GM18499 (cell line): ENCODE results near the gene ZBBX.
A peak's percentile ranks its signal among the peaks of the same experiment; 100 is the strongest.
"Not testable (repeated sequence)": the region's sequence is repeated elsewhere in the genome, so short reads cannot be mapped to it uniquely, and the experiment has no call there.

Experiments
- ATAC-seq: cut with Tn5 transposase; IDR thresholded peaks from one replicate; pipeline ENCODE4 v1.9.1; 2021; ENCODE audit warnings: moderate number of reproducible peaks; ENCODE audit not compliant: insufficient read depth, unreplicated experiment

Gene ZBBX, protein sequence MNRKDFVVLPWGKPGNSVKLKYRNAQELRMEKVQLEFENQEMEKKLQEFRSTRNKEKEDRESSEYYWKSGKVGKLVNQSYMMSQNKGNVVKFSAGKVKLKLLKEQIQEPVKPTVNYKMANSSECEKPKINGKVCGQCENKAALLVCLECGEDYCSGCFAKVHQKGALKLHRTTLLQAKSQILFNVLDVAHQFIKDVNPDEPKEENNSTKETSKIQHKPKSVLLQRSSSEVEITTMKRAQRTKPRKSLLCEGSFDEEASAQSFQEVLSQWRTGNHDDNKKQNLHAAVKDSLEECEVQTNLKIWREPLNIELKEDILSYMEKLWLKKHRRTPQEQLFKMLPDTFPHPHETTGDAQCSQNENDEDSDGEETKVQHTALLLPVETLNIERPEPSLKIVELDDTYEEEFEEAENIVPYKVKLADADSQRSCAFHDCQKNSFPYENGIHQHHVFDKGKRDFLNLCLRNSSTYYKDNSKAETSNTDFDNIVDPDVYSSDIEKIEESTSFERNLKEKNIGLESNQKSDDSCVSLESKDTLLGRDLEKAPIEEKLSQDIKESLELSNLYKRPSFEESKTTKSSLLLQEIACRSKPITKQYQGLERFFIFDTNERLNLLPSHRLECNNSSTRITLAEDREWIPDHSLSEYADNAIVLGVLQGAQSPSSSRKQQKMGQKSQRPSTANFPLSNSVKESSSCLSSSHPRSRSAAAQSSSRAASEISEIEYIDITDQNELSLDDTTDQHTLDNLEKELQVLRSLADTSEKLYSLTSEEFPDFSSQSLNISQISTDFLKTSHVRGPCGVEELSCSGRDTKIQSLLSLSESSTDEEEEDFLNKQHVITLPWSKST

DNA sequence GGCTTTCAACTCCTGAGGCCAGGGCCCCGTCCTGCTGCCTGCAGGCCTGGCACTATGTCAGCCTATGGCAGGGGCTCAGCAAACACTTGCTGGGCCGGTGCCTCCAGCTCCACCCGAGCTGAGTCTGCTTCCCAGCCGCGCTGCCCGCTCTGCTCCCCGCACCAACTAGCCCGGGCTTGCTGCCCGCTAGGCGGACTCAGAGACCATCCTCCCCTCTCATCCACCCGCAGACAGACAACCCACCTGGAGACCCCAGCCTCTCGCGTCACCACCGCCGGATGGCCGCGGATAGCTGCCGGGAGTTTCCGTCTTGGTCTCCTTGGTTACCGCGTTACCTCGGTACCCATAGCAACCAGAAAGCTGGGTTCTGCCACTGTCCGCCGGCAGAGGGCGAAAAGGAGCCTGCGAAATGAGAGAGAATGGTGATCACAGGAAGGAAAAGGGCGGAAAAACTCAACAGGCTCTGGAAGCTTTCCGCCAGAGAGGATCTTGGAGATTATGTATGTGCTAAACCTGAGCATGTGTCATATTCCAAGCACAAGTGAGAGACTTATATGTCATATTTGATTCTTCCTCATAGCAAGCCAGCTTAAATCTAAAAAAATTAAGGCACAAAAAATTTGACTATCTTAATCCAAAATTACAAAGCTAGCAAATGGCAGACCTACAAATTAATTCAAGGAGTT is at the start of gene ZBBX:
ZBBX (minus strand) TSS at position 294 of the 686 bp plus-strand sequence. CDS start 7,396 bp downstream, outside the sequence.
- peak; percentile 99 for ATAC-seq

DNA sequence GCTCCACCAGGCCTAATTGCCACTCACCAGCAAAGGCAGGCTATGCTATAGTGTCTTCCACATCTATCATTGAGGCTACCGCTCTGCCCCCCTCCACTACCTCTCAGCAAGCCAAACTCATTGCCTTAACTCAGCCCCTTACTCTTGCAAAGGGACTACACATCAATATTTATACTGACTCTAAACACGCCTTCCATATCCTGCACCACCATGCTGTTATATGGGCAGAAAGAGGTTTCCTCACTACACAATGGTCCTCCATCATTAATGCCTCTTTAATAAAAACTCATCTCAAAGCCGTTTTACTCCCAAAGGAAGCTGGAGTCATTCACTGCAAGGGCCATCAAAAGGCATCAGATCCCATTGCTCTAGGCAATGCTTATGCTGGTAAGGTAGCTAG is 46.9 kb upstream of the ZBBX start:
- not testable (repeated sequence) for ATAC-seq

DNA sequence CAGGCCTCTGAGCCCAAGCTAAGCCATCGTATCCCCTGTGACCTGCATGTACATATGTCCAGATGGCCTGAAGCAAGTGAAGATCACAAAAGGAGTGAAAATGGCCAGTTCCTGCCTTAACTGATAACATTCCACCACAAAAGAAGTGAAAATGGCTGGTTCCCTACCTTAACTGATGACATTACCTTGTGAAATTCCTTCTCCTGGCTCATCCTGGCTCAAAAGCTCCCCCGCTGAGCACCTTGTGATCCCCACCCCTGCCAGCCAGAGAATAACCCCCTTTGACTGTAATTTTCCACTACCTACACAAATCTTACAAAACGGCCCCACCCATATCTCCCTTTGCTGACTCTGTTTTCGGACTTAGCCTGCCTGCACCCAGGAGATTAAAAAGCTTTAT is 42.3 kb upstream of the ZBBX start:
- ATAC-seq: not testable (repeated sequence)

DNA sequence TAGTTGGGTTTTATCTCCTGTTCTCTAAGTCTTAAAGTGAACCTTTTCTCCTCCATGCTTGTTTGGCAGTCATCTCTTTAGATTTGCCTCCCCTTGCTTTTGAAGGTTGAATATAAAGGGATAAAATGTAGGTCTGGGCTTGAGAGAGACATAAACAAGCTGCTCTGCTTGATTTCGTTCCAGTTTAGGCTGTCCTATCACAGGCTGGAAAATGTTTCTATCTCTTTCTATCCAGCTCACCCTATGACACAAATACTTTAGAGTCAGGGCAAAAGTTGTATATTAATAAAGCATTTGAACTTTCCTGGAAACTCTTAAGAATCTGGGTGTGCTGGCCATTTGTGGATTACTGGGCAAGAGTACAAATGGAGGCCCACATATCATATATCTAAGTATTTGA is 29.5 kb upstream of the ZBBX start:
- ATAC-seq: no peak

DNA sequence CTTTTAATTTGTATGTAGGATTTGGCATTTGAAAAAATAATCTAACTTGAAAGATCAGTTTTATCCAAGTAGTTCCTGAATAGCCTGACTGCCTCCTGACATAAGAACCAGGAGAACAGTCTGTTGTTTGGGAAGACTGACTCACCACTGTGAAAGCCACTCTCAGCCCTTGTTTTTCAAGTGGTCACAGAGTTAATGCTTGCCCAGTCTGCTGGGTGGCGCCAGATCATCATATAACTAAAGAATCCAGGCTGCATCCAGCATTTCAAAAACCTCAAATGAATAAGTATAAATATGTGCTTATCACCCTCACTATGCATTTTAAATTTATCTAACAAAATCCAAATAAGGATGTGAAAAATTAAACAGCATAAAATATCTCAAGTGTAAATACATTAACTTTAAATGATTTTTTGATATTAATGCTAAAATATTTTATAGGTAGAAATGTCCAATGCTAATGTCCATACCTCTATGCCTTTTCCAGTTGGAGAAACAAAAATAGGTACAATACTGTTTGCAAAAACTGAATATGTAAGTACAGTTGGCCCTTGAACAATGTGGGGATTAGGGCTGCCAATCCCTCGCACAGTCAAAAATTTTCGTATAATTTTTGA is 26.9 kb upstream of the ZBBX start:
- ATAC-seq: no peak

DNA sequence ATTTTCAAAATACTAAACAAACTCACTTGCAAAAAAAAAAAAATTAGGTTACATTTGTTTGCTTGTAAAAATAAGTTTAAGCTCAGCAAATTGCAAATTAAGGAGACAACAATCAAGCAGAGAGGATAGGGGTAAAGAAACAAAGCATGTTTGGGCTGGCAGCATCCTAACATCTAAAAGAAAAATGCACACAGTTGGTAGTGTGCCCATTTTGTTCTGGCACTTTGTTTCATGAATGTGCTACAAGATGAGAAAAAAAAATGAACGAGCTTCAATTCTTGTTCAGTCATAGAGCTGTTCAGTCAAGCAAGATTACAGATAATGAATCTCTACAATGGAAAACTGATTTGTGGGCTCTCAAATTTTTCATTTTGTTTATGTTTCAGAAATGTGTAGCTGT is 17.7 kb upstream of the ZBBX start:
- no peak for ATAC-seq

DNA sequence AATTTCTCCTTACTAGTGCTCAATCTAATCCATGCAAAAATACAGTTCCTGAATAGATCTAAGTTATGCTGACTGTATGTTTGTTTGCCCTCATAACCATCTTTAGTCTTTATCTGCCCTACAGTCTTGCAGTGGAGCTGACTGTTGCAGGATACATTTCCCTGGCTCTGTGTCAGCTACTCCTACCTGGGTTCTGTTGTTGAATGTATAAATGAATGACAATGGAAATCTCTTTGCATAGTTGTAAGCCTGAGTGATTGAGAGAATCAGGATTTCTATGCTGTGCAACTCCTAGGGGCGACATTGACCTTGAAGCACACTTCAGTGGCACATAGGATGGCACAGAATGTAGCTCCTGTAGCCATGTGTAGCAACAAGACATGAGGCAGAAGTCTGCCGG is 16.0 kb upstream of the ZBBX start:
- ATAC-seq: no peak

DNA sequence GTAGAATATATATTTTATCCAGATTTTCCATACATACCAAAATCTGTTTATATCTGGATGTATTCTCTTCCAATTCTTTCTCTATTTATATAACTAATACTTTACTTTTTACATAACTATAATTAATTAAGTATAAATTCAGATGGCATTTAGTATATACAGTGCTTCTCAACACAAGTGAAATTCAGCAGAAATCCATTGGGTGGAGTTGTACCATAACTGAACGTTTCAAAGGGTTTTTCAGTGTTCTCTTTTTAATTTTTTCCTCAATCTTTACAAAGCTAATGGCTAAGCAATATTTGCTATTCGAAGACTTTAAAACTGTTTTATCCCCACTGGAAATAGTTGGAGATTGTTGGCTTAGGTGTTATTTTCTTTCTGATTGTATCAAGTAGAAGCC is 13.9 kb upstream of the ZBBX start:
- ATAC-seq: no peak

DNA sequence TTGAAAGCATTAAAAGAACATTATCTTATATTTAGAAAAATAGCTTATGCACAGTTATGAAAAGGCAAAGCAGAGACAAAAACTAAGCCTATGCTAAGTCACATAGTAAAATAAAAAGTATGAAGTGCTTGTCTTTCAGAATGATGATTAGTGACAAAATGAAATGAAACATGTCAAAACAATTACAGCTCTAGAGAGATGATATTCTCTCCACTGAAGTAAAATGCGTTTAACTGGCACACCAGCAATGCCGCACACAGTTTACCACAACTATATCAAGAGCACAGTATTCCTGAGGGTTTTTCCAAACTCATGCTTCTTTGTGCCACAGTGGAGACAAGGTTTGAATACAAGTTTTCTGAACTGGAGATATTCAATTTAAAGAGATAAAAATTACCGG is 2.1 kb upstream of the ZBBX start:
- ATAC-seq: no peak

DNA sequence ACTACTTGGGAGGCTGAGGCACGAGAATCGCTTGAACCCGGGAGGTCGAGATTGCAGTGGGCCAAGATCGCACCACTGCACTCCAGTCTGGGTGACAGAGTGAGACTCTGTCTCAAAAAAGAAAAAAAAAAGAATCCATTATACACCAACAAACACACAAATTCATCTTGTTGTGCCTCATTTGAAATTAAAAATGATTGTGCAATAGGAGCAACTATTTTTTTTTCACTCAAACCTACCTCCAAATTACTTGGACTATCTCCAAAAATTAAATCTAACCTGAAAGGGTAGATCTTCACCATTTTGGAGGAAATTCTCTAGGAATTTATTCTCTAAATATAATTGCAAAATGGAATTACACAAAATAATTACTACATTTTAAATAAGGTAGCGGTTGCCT is 4.6 kb downstream of the ZBBX start:
- no peak for ATAC-seq

DNA sequence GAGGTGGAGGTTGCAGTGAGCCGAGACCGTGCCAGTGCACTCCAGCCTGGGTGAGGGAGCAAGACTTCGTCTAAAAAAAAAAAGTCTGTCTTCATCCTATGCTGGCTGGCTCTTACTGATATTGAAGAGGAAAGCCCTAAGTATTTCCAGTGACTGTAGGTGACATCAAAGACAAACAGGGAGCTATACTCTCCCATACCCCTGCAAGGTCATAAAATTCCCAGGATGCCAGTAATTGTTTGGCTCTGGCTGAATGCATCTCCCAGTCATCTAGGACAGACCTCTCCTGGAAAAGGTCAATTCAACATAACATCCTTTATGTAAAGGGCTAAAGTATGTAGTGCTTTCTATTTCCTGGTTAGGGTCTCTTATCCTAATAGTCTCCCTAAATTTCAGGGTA is 8.0 kb downstream of the ZBBX start:
- ATAC-seq: no peak

DNA sequence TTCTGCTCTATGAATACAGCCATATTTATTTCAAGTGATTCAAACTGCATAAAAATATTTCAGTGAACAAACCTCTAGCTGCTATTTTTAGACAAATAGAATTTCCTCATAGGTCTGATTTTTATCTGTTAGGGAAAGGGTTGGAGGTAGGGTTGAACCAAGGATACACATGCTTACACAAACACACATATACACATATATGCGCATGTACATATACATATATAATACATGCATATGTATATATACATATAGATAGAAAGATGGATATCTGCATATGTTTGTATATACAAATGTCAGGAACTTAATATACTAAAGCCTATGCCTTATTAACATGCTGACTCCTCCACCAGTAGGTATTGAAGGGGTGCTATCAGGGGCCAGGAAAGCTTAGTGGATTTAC is 18.1 kb downstream of the ZBBX start:
- ATAC-seq: no peak

DNA sequence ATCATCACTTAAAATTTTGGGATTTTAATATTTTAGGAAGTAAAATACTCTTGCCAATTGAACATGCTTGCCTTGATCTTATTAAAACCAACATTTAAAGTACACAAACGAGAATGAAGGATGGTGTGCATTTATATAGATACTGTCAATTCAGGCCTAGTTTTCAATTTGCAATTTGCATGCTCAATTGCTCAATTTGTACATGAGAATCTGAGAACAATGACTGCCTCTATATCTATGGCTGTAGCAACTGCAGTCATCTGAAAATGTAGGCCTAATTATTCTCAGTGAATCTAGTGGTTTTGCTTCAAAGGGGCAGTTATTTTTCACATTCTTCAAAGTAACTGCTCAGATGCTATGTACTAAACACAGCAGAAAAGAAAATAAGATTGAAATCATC is 18.8 kb downstream of the ZBBX start:
- ATAC-seq: no peak

DNA sequence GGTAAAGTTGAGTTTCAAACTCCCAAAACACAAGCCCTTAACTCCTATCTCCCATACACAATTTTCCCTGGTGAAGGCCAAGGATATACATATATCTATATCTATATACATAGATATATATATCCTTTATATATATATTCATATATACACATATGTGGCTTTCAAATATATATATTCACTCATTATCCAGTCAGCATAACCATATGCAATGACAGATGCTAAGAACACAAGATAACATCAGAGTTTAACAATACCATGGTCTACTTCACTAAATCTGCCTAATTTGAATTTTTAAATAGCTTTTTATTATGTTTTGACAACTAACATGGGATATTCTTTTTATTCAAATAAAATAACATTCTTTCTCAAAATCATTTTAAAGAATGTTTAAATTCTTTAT is 24.7 kb downstream of the ZBBX start:
- no peak for ATAC-seq

DNA sequence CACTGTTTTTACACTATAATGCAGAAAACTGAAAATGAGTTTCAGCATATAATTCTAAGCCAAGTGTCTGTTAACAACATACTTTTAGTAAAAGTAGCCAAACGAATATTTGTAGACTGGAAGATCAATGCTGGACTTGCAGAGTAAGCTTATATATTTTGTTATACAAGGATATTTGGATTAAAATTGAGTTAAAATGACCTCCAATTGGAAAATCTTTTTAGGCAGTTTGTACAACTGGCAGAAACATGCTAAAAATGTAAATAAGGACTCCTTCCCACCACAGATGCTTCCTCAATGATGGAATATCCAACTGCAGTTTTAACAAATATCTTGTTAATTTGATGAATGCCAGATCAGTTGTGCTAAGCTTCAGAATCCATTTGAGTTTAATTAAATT is 25.3 kb downstream of the ZBBX start:
- ATAC-seq: no peak

DNA sequence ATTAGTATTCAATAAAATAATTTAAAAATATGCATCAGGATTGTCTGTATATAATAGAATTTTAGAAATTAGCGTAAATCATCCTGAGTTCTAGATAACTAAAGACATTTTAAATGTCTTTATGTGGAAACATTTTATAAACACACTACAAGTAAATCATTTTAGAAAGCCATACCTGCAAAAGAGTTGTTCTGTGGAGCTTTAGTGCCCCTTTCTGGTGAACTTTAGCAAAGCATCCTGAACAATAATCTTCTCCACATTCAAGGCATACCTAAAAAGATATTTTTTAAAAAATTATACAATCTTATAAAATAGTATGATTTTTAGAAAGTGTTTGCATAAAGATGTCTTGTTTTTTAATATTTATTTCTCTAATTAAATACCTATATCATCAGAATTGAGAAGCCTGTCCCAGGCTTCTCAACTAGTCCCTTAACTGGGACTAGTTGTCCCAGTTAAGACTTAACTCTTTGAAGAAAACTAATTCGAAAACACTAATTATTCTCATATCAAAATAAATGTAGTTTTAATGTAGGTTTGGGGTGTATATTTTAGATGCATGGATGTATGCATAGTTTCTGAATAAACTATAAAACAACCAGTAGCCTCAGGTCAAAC is 29.7 kb downstream of the ZBBX start:
- ATAC-seq: no peak

DNA sequence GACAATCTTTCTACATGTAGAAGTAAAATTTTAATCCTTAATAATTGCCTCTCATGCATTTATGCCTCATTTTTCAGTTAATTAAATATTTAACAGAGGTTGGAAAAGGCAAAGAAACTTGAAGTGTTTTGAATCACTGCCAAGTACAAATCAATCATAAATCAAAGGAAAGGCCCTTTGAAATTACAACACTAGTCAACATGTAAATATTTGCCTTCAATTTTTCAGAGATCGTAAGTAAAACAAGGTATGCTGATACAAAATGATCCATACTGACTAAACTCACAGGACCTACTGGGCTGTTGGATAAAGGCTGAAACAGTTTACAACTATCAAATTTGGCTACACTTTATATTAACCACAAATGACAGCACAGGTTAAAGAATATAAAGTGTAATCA is 33.9 kb downstream of the ZBBX start:
- no peak for ATAC-seq

DNA sequence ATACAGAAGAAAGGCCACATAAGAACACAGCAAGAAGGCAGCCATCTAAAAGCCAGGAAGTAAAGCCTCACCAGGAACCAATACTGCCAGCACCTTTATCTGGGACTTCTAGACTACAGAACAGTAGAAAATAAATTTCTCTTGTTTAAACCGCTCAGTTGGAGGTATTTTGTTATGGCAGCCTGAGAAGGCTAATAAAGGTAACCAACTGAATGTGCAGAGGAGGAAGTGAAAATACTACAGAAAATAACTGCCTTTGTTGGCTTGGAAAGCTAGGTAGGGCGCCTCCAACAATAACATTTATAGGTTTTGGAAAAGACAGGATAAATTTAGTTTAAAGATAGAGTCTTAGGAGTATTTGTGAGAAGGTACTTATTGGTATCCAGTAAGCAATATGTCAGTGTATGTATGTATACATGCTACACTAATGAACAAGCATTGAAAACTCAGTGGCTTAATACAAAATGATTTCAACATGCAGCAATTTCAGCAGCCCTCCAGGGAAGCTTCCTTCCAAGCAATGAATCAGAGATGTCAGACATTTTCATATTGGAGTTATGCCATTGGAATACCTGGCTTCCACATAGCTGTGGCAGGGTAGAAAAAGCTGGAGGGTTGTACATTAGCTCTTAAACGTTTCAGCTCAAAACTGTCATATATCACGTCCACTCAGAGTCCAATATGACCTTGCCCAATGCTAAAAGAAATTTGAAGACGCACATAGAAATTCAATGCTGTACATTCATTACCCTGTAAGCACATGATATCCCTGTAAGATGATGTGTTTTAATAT is 48.9 kb downstream of the ZBBX start:
- ATAC-seq: no peak

DNA sequence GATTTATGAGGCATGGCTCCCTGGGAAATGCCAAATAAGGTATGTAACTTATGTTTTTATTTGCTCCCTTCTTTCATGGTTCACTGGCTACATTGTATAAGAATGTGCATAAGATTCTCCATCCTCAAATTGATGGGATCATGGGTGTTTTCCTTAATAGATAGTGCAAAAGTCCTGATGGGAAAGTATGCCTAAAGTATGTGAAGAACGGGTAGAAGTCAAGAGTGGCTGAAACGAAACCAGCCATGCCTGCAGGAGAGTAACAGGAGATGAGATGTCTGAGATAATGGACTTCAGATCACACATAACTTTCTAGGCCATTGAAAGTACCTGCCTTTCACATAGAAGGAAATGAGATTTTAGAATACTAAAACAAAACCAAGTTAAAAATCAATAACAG is 56.5 kb downstream of the ZBBX start:
- no peak for ATAC-seq
